Measurements from ENCODE around the gene ACACA.

DNA sequence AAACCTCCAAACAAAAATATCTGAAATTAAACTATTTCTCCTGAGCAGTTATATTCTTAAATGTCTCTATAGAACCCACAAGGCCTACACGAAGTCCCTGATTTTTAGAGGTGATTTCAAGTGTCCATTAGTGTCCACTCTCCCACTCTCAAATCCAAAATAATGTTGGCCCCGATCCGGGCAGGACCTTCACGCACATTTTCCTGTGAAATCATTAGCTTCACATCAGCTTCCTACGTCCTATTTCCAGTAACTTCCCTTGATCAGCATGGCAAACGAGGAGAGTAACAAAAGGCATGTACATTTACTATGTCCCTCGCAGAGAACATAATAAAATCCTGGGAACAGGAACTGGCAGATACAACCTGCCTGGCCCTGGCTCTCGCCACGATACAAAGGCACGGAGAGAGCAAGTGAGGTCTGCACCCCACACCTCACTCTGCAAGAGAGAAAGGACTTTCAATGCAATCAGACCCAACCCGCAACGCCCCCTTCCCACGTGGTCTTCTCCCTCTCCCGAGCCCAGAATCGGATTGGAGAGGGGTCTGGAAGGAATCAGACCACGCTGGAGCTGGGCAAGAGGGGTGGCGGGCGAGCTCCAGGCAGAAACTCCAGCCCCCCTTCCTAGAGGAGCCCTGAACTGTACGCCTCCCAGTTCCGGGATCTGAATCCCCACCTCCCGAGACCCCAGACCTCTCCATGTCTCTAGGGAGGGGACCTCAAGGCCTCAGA lies 48.4 kb downstream of the ACACA start:
- TF ChIP-seq, protein P1, sequence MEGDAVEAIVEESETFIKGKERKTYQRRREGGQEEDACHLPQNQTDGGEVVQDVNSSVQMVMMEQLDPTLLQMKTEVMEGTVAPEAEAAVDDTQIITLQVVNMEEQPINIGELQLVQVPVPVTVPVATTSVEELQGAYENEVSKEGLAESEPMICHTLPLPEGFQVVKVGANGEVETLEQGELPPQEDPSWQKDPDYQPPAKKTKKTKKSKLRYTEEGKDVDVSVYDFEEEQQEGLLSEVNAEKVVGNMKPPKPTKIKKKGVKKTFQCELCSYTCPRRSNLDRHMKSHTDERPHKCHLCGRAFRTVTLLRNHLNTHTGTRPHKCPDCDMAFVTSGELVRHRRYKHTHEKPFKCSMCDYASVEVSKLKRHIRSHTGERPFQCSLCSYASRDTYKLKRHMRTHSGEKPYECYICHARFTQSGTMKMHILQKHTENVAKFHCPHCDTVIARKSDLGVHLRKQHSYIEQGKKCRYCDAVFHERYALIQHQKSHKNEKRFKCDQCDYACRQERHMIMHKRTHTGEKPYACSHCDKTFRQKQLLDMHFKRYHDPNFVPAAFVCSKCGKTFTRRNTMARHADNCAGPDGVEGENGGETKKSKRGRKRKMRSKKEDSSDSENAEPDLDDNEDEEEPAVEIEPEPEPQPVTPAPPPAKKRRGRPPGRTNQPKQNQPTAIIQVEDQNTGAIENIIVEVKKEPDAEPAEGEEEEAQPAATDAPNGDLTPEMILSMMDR (IDR thresholded peaks at IDR 0.05): no peak
- no peak for TF ChIP-seq EP300 (IDR thresholded peaks at IDR 0.05)

Measured in tibial nerve (tissue), 4 donors.